Activated CD4-positive, alpha-beta T cell treated with anti-CD3 and anti-CD28 coated beads, Interleukin-2, amount 10 ng/mL, durations not matched to agents 7 days and 5 days (primary cell): ENCODE measurements around the gene CCNY. TPM values are rescaled to one million over a fixed set of nuclear protein-coding genes. Genes with fewer than 3 reads are reported as not detected.
A peak's percentile ranks its signal among the peaks of the same experiment; 100 is the strongest.
"Not testable (repeated sequence)": the region's sequence is repeated elsewhere in the genome, so short reads cannot be mapped to it uniquely, and the experiment has no call there.

Experiments
- CTCF ChIA-PET: fragments of 350-600 bp; sonication (Branson Sonifier 250); formaldehyde crosslinking; loops from one replicate; lab custom pipeline; 2021; ENCODE audit warnings: antibody characterized with exemption; lab: Charles Lee
- POLR2A ChIA-PET: fragments of 350-600 bp; sonication (Branson Sonifier 250); formaldehyde crosslinking; loops from one replicate; lab custom pipeline; 2021; ENCODE audit warnings: antibody characterized with exemption; lab: Charles Lee
- DNase-seq: peaks from one replicate; pipeline ENCODE4 v3.0.0-alpha.2; 2020
- H3K27ac Mint-ChIP-seq: one replicate; pipeline ENCODE4 v1.8.0; 2021; ENCODE audit warnings: mild to moderate bottlenecking, moderate library complexity, mixed read lengths
- H3K27me3 Mint-ChIP-seq: one replicate; pipeline ENCODE4 v1.8.0; 2021; ENCODE audit warnings: mixed read lengths
- H3K36me3 Mint-ChIP-seq: one replicate; pipeline ENCODE4 v1.8.0; 2021; ENCODE audit warnings: low read depth, mixed read lengths
- H3K4me1 Mint-ChIP-seq: one replicate; pipeline ENCODE4 v1.8.0; 2021; ENCODE audit warnings: mixed read lengths
- H3K4me3 Mint-ChIP-seq: one replicate; pipeline ENCODE4 v1.8.0; 2021; ENCODE audit warnings: mild to moderate bottlenecking, moderate library complexity, mixed read lengths
- H3K9me3 Mint-ChIP-seq: one replicate; pipeline ENCODE4 v1.8.0; 2021; ENCODE audit warnings: mixed read lengths
- total RNA-seq, 2 experiments: library from RNA; stranded (reverse); gene quantifications; one replicate each; pipeline ENCODE4 v1.2.3, GENCODE V29; 2021

The CCNY gene
- total RNA-seq, result 10 to 100 TPM; 67.4 to 76.4 TPM

DNA sequence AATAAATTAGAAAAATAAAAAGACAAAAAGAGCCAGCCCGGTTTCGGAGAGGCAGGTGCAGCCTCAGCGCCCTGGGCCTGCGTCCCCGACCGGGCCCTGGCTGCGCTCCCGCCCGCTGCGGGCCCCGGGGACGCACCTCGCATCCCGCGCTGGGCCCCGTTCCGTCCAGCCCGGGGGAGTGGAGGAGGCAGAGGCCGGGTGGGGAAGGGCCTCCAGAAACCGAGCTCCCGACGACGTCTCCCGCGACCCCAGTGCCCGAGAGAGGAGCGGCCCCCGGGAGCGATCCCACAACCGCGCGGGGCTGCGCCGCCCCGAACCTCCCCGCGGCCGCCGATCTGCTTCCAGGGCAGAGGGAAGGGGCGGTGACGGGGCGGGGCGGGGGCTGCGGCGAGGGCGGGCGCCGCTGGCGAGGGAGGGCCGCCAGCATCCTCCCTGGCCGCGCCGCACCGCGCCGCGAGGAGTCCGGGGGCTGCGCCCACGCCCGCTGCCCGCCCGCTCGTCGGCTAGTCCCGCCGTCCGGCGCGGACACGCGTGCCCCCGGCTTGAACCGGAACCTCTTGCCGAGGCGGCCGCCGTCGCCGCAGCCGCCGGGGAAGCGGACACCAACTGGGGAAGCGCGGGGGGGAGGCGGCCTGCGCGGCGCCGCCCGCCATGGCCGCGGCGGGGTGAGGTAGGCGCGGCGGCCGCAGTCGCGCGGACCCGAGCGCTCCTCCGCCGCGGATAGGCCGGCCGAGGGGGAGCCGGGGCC lies at the start of gene CCNY:
CCNY (plus strand) TSS at position 426 of the 748 bp plus-strand sequence. CDS start 545 bp downstream, outside the sequence.
- Mint-ChIP-seq H3K4me3 (peak within 1 kb of the TSS; percentile 92), H3K27me3 (no peaks in the 10 kb centered on the region), H3K27ac (peak within 1 kb of the TSS; percentile 93), H3K4me1 (peaks cover 59% of the 10 kb centered on the region), H3K9me3 (no peaks in the 10 kb centered on the region), H3K36me3 (peaks cover 22% of the 10 kb centered on the region)
- ChIA-PET POLR2A (no interaction called here), CTCF (interaction anchor here (1.3 kb wide), 1 partner anchor 9 kb away, joined by 3 read pairs; no protein-coding TSS in a partner anchor)
- peak; percentile 81 for DNase-seq

DNA sequence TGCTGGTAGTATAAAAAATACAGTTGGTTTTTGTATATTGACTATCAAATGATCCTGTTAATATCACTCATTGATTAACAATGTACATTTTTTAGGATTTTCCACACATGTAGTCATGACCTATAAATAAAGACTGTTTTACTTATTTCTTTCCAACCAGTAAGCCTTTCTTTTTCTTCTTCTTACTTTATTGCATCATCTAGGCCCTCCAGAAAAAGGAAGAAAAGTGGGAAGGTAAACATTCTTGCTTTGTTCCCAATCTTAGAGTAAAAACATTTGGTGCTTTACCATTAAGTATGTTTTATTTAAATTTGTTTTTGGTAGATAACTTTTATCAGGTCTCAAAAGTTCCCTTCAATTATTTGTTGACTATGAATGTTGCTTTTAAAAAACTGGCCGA lies 47.1 kb upstream of the CCNY start:
- Mint-ChIP-seq H3K4me1 (no peaks in the 10 kb centered on the region), H3K4me3 (no peak overlapping the region), H3K9me3 (no peaks in the 10 kb centered on the region), H3K27ac (no peak overlapping the region), H3K36me3 (no peaks in the 10 kb centered on the region), H3K27me3 (peaks cover 4% of the 10 kb centered on the region)
- CTCF ChIA-PET, result no interaction called here
- no peak for DNase-seq
- POLR2A ChIA-PET, result no interaction called here

GRCh38 chr10:35294506-35294905 lies 41.8 kb upstream of the CCNY start:
- no peak overlapping the region for H3K27ac Mint-ChIP-seq
- peaks cover 25% of the 10 kb centered on the region for H3K27me3 Mint-ChIP-seq
- CTCF ChIA-PET, result no interaction called here
- no peaks in the 10 kb centered on the region for H3K9me3 Mint-ChIP-seq
- POLR2A ChIA-PET, result no interaction called here
- H3K36me3 Mint-ChIP-seq, result no peaks in the 10 kb centered on the region
- DNase-seq, result no peak
- no peak overlapping the region for H3K4me3 Mint-ChIP-seq
- no peaks in the 10 kb centered on the region for H3K4me1 Mint-ChIP-seq

DNA sequence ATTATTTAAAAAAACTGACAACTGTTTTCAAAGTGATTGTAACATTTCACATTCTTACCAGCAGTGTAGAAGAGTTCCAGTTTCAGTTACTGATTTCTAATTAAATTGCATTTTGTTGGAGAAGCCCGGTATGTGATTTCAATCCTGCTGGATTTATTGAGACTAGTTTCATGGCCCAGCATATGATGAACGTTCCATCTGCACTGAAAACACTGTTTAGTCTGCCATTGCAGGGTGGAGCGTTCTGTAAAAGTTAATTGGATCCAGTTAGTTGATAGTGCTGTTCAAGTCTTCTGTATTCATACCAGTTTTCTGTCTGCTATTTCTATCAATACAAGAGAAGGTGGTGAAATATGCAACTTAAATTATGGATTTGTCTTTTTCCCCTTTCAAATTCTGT lies 37.3 kb upstream of the CCNY start:
- CTCF ChIA-PET, result no interaction called here
- no peak for DNase-seq
- H3K27ac Mint-ChIP-seq, result no peak overlapping the region
- H3K36me3 Mint-ChIP-seq, result no peaks in the 10 kb centered on the region
- POLR2A ChIA-PET, result no interaction called here
- no peaks in the 10 kb centered on the region for H3K9me3 Mint-ChIP-seq
- peaks cover 25% of the 10 kb centered on the region for H3K27me3 Mint-ChIP-seq
- H3K4me3 Mint-ChIP-seq, result no peak overlapping the region
- peaks cover 4% of the 10 kb centered on the region for H3K4me1 Mint-ChIP-seq

- H3K9me3 Mint-ChIP-seq, result no peaks in the 10 kb centered on the region
- peaks cover 25% of the 10 kb centered on the region for H3K27me3 Mint-ChIP-seq
- peaks cover 4% of the 10 kb centered on the region for H3K4me1 Mint-ChIP-seq
- H3K4me3 Mint-ChIP-seq, result no peak overlapping the region
- POLR2A ChIA-PET, result no interaction called here
- H3K27ac Mint-ChIP-seq, result no peak overlapping the region
- no peak for DNase-seq
- H3K36me3 Mint-ChIP-seq, result no peaks in the 10 kb centered on the region
- CTCF ChIA-PET, result no interaction called here
These were observed 36.1 kb upstream of the CCNY start for GRCh38 chr10:35300063-35300699.

GRCh38 chr10:35304649-35305048 lies 31.7 kb upstream of the CCNY start:
- Mint-ChIP-seq H3K4me3 (no peak overlapping the region), H3K27me3 (peaks cover 24% of the 10 kb centered on the region), H3K27ac (no peak overlapping the region), H3K36me3 (no peaks in the 10 kb centered on the region), H3K4me1 (peaks cover 5% of the 10 kb centered on the region), H3K9me3 (no peaks in the 10 kb centered on the region)
- ChIA-PET CTCF (interaction anchor here (0.6 to 0.7 kb wide), 2 partner anchors 298 to 1481 kb away, joined by 3 to 4 read pairs; no protein-coding TSS in a partner anchor), POLR2A (no interaction called here)
- no peak for DNase-seq

DNA sequence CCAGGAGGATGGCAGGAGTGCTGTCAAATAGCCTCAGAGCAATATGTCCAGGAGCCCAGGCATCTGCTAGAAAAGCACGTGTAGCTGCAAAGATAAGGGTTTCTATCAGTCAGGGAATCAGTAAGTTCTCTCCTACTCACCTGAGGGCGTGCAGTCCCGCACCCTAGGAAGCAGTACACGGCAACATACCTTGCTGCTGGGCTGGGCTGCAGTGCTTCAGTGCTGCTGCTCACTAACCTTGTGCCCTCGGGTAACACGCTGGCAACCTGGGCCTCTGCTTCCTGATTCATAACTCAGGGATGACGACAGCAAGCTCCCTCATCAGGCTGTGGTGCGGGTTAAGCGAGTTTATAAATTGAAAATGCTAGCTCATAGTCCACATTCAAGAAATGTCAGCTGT lies 29.5 kb upstream of the CCNY start:
- CTCF ChIA-PET, result interaction anchor here (0.5 kb wide), 1 partner anchor 89 kb away, joined by 3 read pairs; no protein-coding TSS in a partner anchor
- H3K27me3 Mint-ChIP-seq, result peaks cover 20% of the 10 kb centered on the region
- no peak for DNase-seq
- H3K36me3 Mint-ChIP-seq, result no peaks in the 10 kb centered on the region
- POLR2A ChIA-PET, result no interaction called here
- H3K4me1 Mint-ChIP-seq, result peaks cover 1% of the 10 kb centered on the region
- H3K27ac Mint-ChIP-seq, result no peak overlapping the region
- H3K4me3 Mint-ChIP-seq, result no peak overlapping the region
- no peaks in the 10 kb centered on the region for H3K9me3 Mint-ChIP-seq

DNA sequence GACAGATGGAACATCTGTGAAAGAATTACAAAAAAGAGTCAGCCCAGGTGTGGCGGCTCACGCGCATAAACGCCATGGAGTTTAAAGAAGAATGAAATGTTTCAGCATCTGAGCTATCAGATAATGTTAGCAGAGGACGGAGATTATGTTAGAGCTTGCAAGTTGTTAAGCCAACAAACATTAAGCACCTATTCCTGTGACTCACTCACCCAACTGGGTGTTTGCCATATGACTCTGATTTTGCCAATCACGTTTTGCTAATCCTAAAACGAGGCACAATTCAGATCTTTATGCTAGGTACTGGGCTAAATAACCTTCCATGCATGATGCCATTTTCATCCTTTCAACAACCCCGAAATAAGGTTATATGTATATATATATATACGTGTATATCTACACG lies 29.0 kb upstream of the CCNY start:
- CTCF ChIA-PET, result interaction anchor here (0.6 kb wide), 1 partner anchor 570 kb away, joined by 3 read pairs; no protein-coding TSS in a partner anchor
- Mint-ChIP-seq H3K27ac (no peak overlapping the region), H3K4me1 (peaks cover 1% of the 10 kb centered on the region), H3K4me3 (no peak overlapping the region), H3K36me3 (no peaks in the 10 kb centered on the region), H3K9me3 (no peaks in the 10 kb centered on the region), H3K27me3 (peaks cover 20% of the 10 kb centered on the region)
- POLR2A ChIA-PET, result no interaction called here
- DNase-seq, result no peak

DNA sequence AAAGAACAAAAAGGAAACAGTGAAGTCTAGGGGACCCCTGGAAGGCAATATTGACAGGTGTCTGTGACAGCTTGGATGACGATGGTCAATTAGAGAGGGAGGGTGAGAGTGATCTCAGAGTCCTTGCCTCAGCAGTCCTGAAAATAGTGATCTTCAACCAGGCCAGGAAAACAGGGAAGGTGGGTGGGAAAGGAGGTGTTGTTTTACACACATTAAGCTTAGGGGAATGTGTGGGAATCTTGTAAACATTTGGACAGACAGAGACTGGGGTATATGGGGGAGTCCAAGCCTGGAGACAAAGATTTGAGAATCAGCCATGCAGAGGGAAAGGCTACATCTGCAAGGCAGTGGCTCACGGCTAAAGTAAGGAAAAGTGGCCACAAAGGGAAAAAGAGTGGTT lies 27.5 kb upstream of the CCNY start:
- H3K36me3 Mint-ChIP-seq, result peaks cover 7% of the 10 kb centered on the region
- H3K27me3 Mint-ChIP-seq, result peaks cover 20% of the 10 kb centered on the region
- peaks cover 6% of the 10 kb centered on the region for H3K9me3 Mint-ChIP-seq
- H3K27ac Mint-ChIP-seq, result no peak overlapping the region
- ChIA-PET CTCF (no interaction called here), POLR2A (no interaction called here)
- DNase-seq, result no peak
- H3K4me3 Mint-ChIP-seq, result no peak overlapping the region
- H3K4me1 Mint-ChIP-seq, result peaks cover 1% of the 10 kb centered on the region

DNA sequence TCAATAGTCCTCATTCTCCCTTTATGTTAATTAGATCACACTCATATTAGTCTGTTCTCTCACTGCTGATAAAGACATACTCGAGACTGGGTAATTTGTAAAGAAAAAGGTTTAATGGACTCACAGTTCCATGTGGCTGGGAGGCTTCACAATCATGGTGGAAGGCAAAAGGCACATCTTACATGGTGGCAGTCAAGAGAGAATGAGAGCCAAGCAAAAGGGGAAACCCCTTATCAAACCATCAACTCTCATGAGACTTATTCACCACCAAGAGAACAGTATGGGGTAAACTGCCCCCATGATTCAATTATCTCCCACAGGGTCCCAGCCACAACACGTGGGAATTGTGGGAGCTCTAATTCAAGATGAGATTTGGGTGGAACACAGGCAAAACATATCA lies 22.2 kb upstream of the CCNY start:
- CTCF ChIA-PET, result not testable (repeated sequence)

GRCh38 chr10:35315235-35315634 lies 21.1 kb upstream of the CCNY start:
- Mint-ChIP-seq H3K36me3 (peaks cover 36% of the 10 kb centered on the region), H3K9me3 (peaks cover 22% of the 10 kb centered on the region)
- H3K4me3 Mint-ChIP-seq, DNase-seq, H3K27me3 Mint-ChIP-seq, CTCF ChIA-PET, H3K27ac Mint-ChIP-seq, H3K4me1 Mint-ChIP-seq: not testable (repeated sequence)
- POLR2A ChIA-PET, result interaction anchor here (0.6 kb wide), 1 partner anchor 42 kb away, joined by 4 read pairs; no protein-coding TSS in a partner anchor

More for the DNA sequence above, 22.2 kb upstream of the CCNY start:
- not testable (repeated sequence) for H3K27ac Mint-ChIP-seq, DNase-seq, H3K4me1 Mint-ChIP-seq, H3K27me3 Mint-ChIP-seq, H3K4me3 Mint-ChIP-seq
- H3K9me3 Mint-ChIP-seq, result peaks cover 22% of the 10 kb centered on the region
- POLR2A ChIA-PET, result interaction anchor here (0.6 kb wide), 1 partner anchor 23 kb away, joined by 3 read pairs; no protein-coding TSS in a partner anchor
- H3K36me3 Mint-ChIP-seq, result peaks cover 34% of the 10 kb centered on the region

GRCh38 chr10:35316218-35316967 lies 19.9 kb upstream of the CCNY start:
- peaks cover 44% of the 10 kb centered on the region for H3K36me3 Mint-ChIP-seq

More at GRCh38 chr10:35316218-35316967, 19.9 kb upstream of the CCNY start:
- Mint-ChIP-seq H3K4me1 (peaks cover 5% of the 10 kb centered on the region), H3K4me3 (no peak overlapping the region), H3K9me3 (peaks cover 22% of the 10 kb centered on the region), H3K27ac (no peak overlapping the region), H3K27me3 (no peaks in the 10 kb centered on the region)
- ChIA-PET POLR2A (no interaction called here), CTCF (no interaction called here)
- no peak for DNase-seq
